Measurements from ENCODE around the gene HMCN2.

GRCh38 chr9:130284249-130284625 lies 18.7 kb downstream of the HMCN2 start:
- no peak for TF ChIP-seq POLR2A (IDR thresholded peaks at IDR 0.05; ENCODE audit: low read length)
- no peak for TF ChIP-seq GATA1 (IDR thresholded peaks at IDR 0.05; ENCODE audit: low read depth, low read length)

Data from erythroblast (primary cell).